Measurements from ENCODE around the gene MAGIX. TPM values are rescaled to one million over a fixed set of nuclear protein-coding genes. Genes with fewer than 3 reads are reported as not detected.

MAGIX gene
- total RNA-seq, 2 donors from 2014 or later, result 16.0 to 16.6 TPM

GRCh38 chrX:49153467-49153866 is 9.1 kb upstream of the MAGIX start:
- H3K4me3 ChIP-seq, result no peak overlapping the region
- H3K9me3 ChIP-seq, result no peaks in the 10 kb centered on the region
- no peak for DNase-seq (ENCODE audit: low spot score)
- WGBS, result 94% methylated on average over 1 of the region's 1 CpG
- no peaks in the 10 kb centered on the region for H3K36me3 ChIP-seq
- H3K27ac ChIP-seq, result no peak overlapping the region
- H3K4me1 ChIP-seq (replicated peaks), result no peaks in the 10 kb centered on the region
- TF ChIP-seq CTCF (IDR thresholded peaks at IDR 0.05) (no peak), POLR2AphosphoS5 (IDR thresholded peaks at IDR 0.05) (no peak), POLR2A (IDR thresholded peaks at IDR 0.05) (no peak)
- intact Hi-C loops (cut with DNase I), result no loop called here
- H3K27me3 ChIP-seq (replicated peaks; ENCODE audit: insufficient read depth), result no peaks in the 10 kb centered on the region

- Histone ChIP-seq H3K4me3 (peak overlapping the region; percentile 39 to 40), H3K27me3 (replicated peaks; ENCODE audit: insufficient read depth) (no peaks in the 10 kb centered on the region), H3K4me1 (replicated peaks) (no peaks in the 10 kb centered on the region), H3K36me3 (no peaks in the 10 kb centered on the region), H3K9me3 (no peaks in the 10 kb centered on the region), H3K27ac (peak overlapping the region; percentile 91)
- DNase-seq (ENCODE audit: low spot score), result peak; percentile 36
- intact Hi-C loops (cut with DNase I), result no loop called here
- no peak for TF ChIP-seq CTCF (IDR thresholded peaks at IDR 0.05)
- TF ChIP-seq POLR2A (IDR thresholded peaks at IDR 0.05), result peak; percentile 32
- TF ChIP-seq POLR2AphosphoS5 (IDR thresholded peaks at IDR 0.05), result peak; percentile 43
- WGBS, result 1% methylated on average over 18 of the region's 18 CpGs
Observed at GRCh38 chrX:49155243-49155899, 7.2 kb upstream of the MAGIX start.

GRCh38 chrX:49155900-49156837 is 6.4 kb upstream of the MAGIX start:
- no peaks in the 10 kb centered on the region for H3K27me3 ChIP-seq (replicated peaks; ENCODE audit: insufficient read depth)
- peak; percentile 59 to 94 (median 86) for TF ChIP-seq CTCF (IDR thresholded peaks at IDR 0.05)
- peak; percentile 45 for TF ChIP-seq POLR2A (IDR thresholded peaks at IDR 0.05)
- TF ChIP-seq POLR2AphosphoS5 (IDR thresholded peaks at IDR 0.05), result peak; percentile 63
- H3K36me3 ChIP-seq, result no peaks in the 10 kb centered on the region
- no peaks in the 10 kb centered on the region for H3K4me1 ChIP-seq (replicated peaks)
- no peaks in the 10 kb centered on the region for H3K9me3 ChIP-seq
- intact Hi-C loops (cut with DNase I), result no loop called here
- H3K4me3 ChIP-seq, result peak overlapping the region; percentile 39 to 40
- WGBS, result 4% methylated on average over 59 of the region's 65 CpGs
- DNase-seq (ENCODE audit: low spot score), result peak; percentile 81
- peak overlapping the region; percentile 91 for H3K27ac ChIP-seq

GRCh38 chrX:49157194-49157593 is 5.4 kb upstream of the MAGIX start:
- TF ChIP-seq POLR2AphosphoS5 (IDR thresholded peaks at IDR 0.05) (no peak), POLR2A (IDR thresholded peaks at IDR 0.05) (no peak), CTCF (IDR thresholded peaks at IDR 0.05) (no peak)
- Histone ChIP-seq H3K4me3 (no peak overlapping the region), H3K9me3 (no peaks in the 10 kb centered on the region), H3K4me1 (replicated peaks) (no peaks in the 10 kb centered on the region), H3K36me3 (no peaks in the 10 kb centered on the region), H3K27ac (no peak overlapping the region), H3K27me3 (replicated peaks; ENCODE audit: insufficient read depth) (no peaks in the 10 kb centered on the region)
- WGBS, result 86% methylated on average over 13 of the region's 25 CpGs
- intact Hi-C loops (cut with DNase I), result no loop called here
- DNase-seq (ENCODE audit: low spot score), result no peak

Data from prostate gland (tissue), 2 donors.